Mesendoderm (in vitro differentiated cells): ENCODE measurements around the gene CD82.
"Not testable (repeated sequence)": the region's sequence is repeated elsewhere in the genome, so short reads cannot be mapped to it uniquely, and the experiment has no call there.

Experiments used
- DNase-seq: peaks from one replicate; pipeline ENCODE4 v3.0.0; 2013
- H2AK5ac ChIP-seq: 2 replicates; pipeline ENCODE4 v1.6.1; 2013; ENCODE audit warnings: low read length, inconsistent platforms
- H2BK120ac ChIP-seq: 2 replicates; pipeline ENCODE4 v1.6.1; 2013; ENCODE audit warnings: low read depth, mild to moderate bottlenecking, low read length, moderate library complexity, mixed read lengths
- H2BK15ac ChIP-seq: replicated peaks from 2 replicates; pipeline ENCODE4 v1.6.1; 2013; ENCODE audit warnings: low read depth, mild to moderate bottlenecking, moderate library complexity
- H2BK5ac ChIP-seq: 2 replicates; pipeline ENCODE4 v1.6.1; 2013; ENCODE audit warnings: low read length, inconsistent platforms
- H3K18ac ChIP-seq: 2 replicates; pipeline ENCODE4 v1.6.1; 2013; ENCODE audit warnings: mild to moderate bottlenecking, low read length, mixed read lengths
- H3K23ac ChIP-seq: one replicate; pipeline ENCODE4 v1.6.1; 2013; ENCODE audit warnings: low read length
- H3K27ac ChIP-seq: 2 replicates; pipeline ENCODE4 v1.5.1; 2013; ENCODE audit warnings: low read depth, mild to moderate bottlenecking, inconsistent platforms, low read length, moderate library complexity
- H3K27me3 ChIP-seq: 2 replicates; pipeline ENCODE4 v1.6.1; 2013; ENCODE audit warnings: low read length, control low read depth, mild to moderate bottlenecking, inconsistent platforms; ENCODE audit not compliant: insufficient read depth, poor library complexity
- H3K36me3 ChIP-seq: 2 replicates; pipeline ENCODE4 v1.6.1; 2013; ENCODE audit warnings: low read length, inconsistent platforms; ENCODE audit not compliant: control insufficient read depth, insufficient read depth
- H3K4ac ChIP-seq: one replicate; pipeline ENCODE4 v1.6.1; 2013; ENCODE audit warnings: low read depth, mild to moderate bottlenecking, low read length, moderate library complexity
- H3K4me1 ChIP-seq: 2 replicates; pipeline ENCODE4 v1.6.1; 2013; ENCODE audit warnings: low read depth, low read length, inconsistent platforms; ENCODE audit not compliant: control insufficient read depth
- H3K4me2 ChIP-seq: 2 replicates; pipeline ENCODE4 v1.6.1; 2013; ENCODE audit warnings: low read length
- H3K4me3 ChIP-seq: 2 replicates; pipeline ENCODE4 v1.5.1; 2013; ENCODE audit warnings: mild to moderate bottlenecking, low read length
- H3K56ac ChIP-seq: one replicate; pipeline ENCODE4 v1.6.1; 2013; ENCODE audit warnings: low read length
- H3K79me1 ChIP-seq: 2 replicates; pipeline ENCODE4 v1.6.1; 2013; ENCODE audit warnings: low read length, inconsistent platforms
- H3K79me2 ChIP-seq: 2 replicates; pipeline ENCODE4 v1.6.1; 2013; ENCODE audit warnings: mild to moderate bottlenecking, low read length; ENCODE audit not compliant: control insufficient read depth, insufficient read depth
- H3K9ac ChIP-seq: 2 replicates; pipeline ENCODE4 v1.6.1; 2013; ENCODE audit warnings: low read length, inconsistent platforms
- H4K5ac ChIP-seq: one replicate; pipeline ENCODE4 v1.6.1; 2013; ENCODE audit warnings: low read length
- H4K8ac ChIP-seq: one replicate; pipeline ENCODE4 v1.6.1; 2013; ENCODE audit warnings: low read depth, mild to moderate bottlenecking, control low read depth, low read length, moderate library complexity
- WGBS: extraction: QIAGEN DNeasy Blood & Tissue Kit; methylation state at CpG from one replicate; pipeline ENCODE4 v1.1.7; 2013; ENCODE audit warnings: low lambda C conversion rate, missing lambda C conversion rate; ENCODE audit not compliant: insufficient coverage; ENCODE audit errors: extremely low coverage; 5-methylcytosine and 5-hydroxymethylcytosine counted together

Gene CD82

GRCh38 chr11:44637487-44637886, 72.0 kb downstream of the CD82 start:
- Histone ChIP-seq H3K4me3 (no peak overlapping the region), H2BK5ac (no peak overlapping the region), H2BK15ac (no peak overlapping the region), H3K27me3 (no peaks in the 10 kb centered on the region), H3K18ac (no peak overlapping the region), H3K79me1 (no peaks in the 10 kb centered on the region), H3K23ac (no peak overlapping the region), H3K4me2 (no peak overlapping the region), H4K5ac (no peak overlapping the region), H4K8ac (no peak overlapping the region), H2BK120ac (no peak overlapping the region), H3K36me3 (no peaks in the 10 kb centered on the region), H3K27ac (no peak overlapping the region), H3K4ac (no peak overlapping the region), H3K4me1 (peaks cover 5% of the 10 kb centered on the region), H3K79me2 (no peaks in the 10 kb centered on the region), H3K56ac (no peak overlapping the region), H3K9ac (no peak overlapping the region), H2AK5ac (no peak overlapping the region)
- no CpG with 5 or more reads among the region's 2 CpGs for WGBS
- no peak for DNase-seq

GRCh38 chr11:44638032-44638431, 72.6 kb downstream of the CD82 start:
- H3K27ac ChIP-seq = no peak overlapping the region
- no peaks in the 10 kb centered on the region for H3K36me3 ChIP-seq
- no CpG with 5 or more reads among the region's 7 CpGs for WGBS
- no peak overlapping the region for H3K4me3 ChIP-seq
- H3K4me2 ChIP-seq = no peak overlapping the region
- no peak overlapping the region for H3K4ac ChIP-seq
- H3K4me1 ChIP-seq = peaks cover 5% of the 10 kb centered on the region
- no peak overlapping the region for H2AK5ac ChIP-seq
- H3K27me3 ChIP-seq = no peaks in the 10 kb centered on the region
- no peak for DNase-seq
- no peaks in the 10 kb centered on the region for H3K79me1 ChIP-seq
- no peak overlapping the region for H4K8ac ChIP-seq
- H2BK15ac ChIP-seq = no peak overlapping the region
- no peak overlapping the region for H2BK120ac ChIP-seq
- H4K5ac ChIP-seq = no peak overlapping the region
- no peak overlapping the region for H3K23ac ChIP-seq
- no peak overlapping the region for H3K9ac ChIP-seq
- H3K79me2 ChIP-seq = no peaks in the 10 kb centered on the region
- H2BK5ac ChIP-seq = no peak overlapping the region
- no peak overlapping the region for H3K56ac ChIP-seq
- H3K18ac ChIP-seq = no peak overlapping the region

- no peak overlapping the region for H3K4me3 ChIP-seq
- no peak for DNase-seq
- no peak overlapping the region for H3K4me2 ChIP-seq
- no peaks in the 10 kb centered on the region for H3K79me1 ChIP-seq
- no peak overlapping the region for H3K18ac ChIP-seq
- H3K23ac ChIP-seq = no peak overlapping the region
- no peaks in the 10 kb centered on the region for H3K27me3 ChIP-seq
- no peak overlapping the region for H3K27ac ChIP-seq
- no peaks in the 10 kb centered on the region for H3K79me2 ChIP-seq
- H2BK120ac ChIP-seq = no peak overlapping the region
- H4K8ac ChIP-seq = no peak overlapping the region
- no peak overlapping the region for H2BK5ac ChIP-seq
- H3K36me3 ChIP-seq = no peaks in the 10 kb centered on the region
- H3K4ac ChIP-seq = no peak overlapping the region
- WGBS = no CpG with 5 or more reads among the region's 1 CpG
- no peak overlapping the region for H4K5ac ChIP-seq
- no peak overlapping the region for H3K56ac ChIP-seq
- no peak overlapping the region for H2BK15ac ChIP-seq
- no peak overlapping the region for H3K9ac ChIP-seq
- H3K4me1 ChIP-seq = no peaks in the 10 kb centered on the region
- no peak overlapping the region for H2AK5ac ChIP-seq
Observed at GRCh38 chr11:44643217-44643616, 77.8 kb downstream of the CD82 start.

- no peak for DNase-seq
- Histone ChIP-seq H3K4ac (no peak overlapping the region), H2AK5ac (no peak overlapping the region), H3K23ac (no peak overlapping the region), H3K36me3 (no peaks in the 10 kb centered on the region), H3K79me2 (no peaks in the 10 kb centered on the region), H3K4me2 (no peak overlapping the region), H2BK15ac (no peak overlapping the region), H3K56ac (no peak overlapping the region), H2BK5ac (no peak overlapping the region), H3K9ac (no peak overlapping the region), H3K79me1 (no peaks in the 10 kb centered on the region), H4K5ac (no peak overlapping the region), H3K27ac (no peak overlapping the region), H2BK120ac (no peak overlapping the region), H3K4me1 (no peaks in the 10 kb centered on the region), H3K18ac (no peak overlapping the region), H4K8ac (no peak overlapping the region), H3K27me3 (no peaks in the 10 kb centered on the region), H3K4me3 (no peak overlapping the region)
- no CpG with 5 or more reads among the region's 3 CpGs for WGBS
Observed at GRCh38 chr11:44645827-44646226, 80.4 kb downstream of the CD82 start.

- H4K8ac ChIP-seq, H3K4me3 ChIP-seq, H3K23ac ChIP-seq, H2BK5ac ChIP-seq, H3K4me1 ChIP-seq, H2BK15ac ChIP-seq, H3K9ac ChIP-seq, H4K5ac ChIP-seq, DNase-seq, H2BK120ac ChIP-seq, H3K79me1 ChIP-seq, H3K4ac ChIP-seq, H2AK5ac ChIP-seq, H3K27ac ChIP-seq, H3K36me3 ChIP-seq, H3K4me2 ChIP-seq, H3K79me2 ChIP-seq, H3K56ac ChIP-seq, H3K27me3 ChIP-seq, H3K18ac ChIP-seq: not testable (repeated sequence)
- no CpG with 5 or more reads among the region's 6 CpGs for WGBS
Observed at GRCh38 chr11:44647255-44647955, 81.9 kb downstream of the CD82 start.

- Histone ChIP-seq H2BK5ac (no peak overlapping the region), H3K18ac (no peak overlapping the region), H4K5ac (no peak overlapping the region), H2AK5ac (no peak overlapping the region), H3K23ac (no peak overlapping the region), H3K4ac (no peak overlapping the region), H3K9ac (no peak overlapping the region), H3K27me3 (no peaks in the 10 kb centered on the region), H3K79me1 (no peaks in the 10 kb centered on the region), H3K4me1 (no peaks in the 10 kb centered on the region), H3K4me2 (no peak overlapping the region), H3K56ac (no peak overlapping the region), H4K8ac (no peak overlapping the region), H2BK120ac (no peak overlapping the region), H3K4me3 (no peak overlapping the region), H3K79me2 (no peaks in the 10 kb centered on the region), H3K36me3 (no peaks in the 10 kb centered on the region), H2BK15ac (no peak overlapping the region), H3K27ac (no peak overlapping the region)
- DNase-seq = no peak
- WGBS = no CpG with 5 or more reads among the region's 1 CpG
Observed at GRCh38 chr11:44648109-44648508, 82.6 kb downstream of the CD82 start.
